Smooth muscle cell (in vitro differentiated cells): ENCODE measurements around the gene SPECC1L. TPM values are rescaled to one million over a fixed set of nuclear protein-coding genes. Genes with fewer than 3 reads are reported as not detected.

Source experiments
- DNase-seq: peaks from one replicate; lab custom pipeline; 2025; ENCODE audit not compliant: unreplicated experiment; lab: John Stamatoyannopoulos, UW
- H2AFZ ChIP-seq: fragments of 200-600 bp; sonication (generic); 2 replicates; pipeline ENCODE4 v1.6.0; 2016; ENCODE audit warnings: antibody characterized with exemption, low read depth, mild to moderate bottlenecking
- H3F3A ChIP-seq: fragments of 200-600 bp; sonication (generic); 2 replicates; pipeline ENCODE4 v1.6.0; 2017; ENCODE audit warnings: antibody characterized with exemption, low read depth
- H3K27ac ChIP-seq: fragments of 200-600 bp; sonication (generic); 2 replicates; pipeline ENCODE4 v1.5.1; 2016; ENCODE audit warnings: low read depth, mild to moderate bottlenecking
- H3K27me3 ChIP-seq: fragments of 200-600 bp; sonication (generic); 2 replicates; pipeline ENCODE4 v1.6.1; 2016; ENCODE audit warnings: low read depth, mild to moderate bottlenecking
- H3K36me3 ChIP-seq: fragments of 200-600 bp; sonication (generic); 2 replicates; pipeline ENCODE4 v1.5.1; 2016; ENCODE audit warnings: low read depth
- H3K4me1 ChIP-seq: fragments of 200-600 bp; sonication (generic); 2 replicates; pipeline ENCODE4 v1.5.1; 2016; ENCODE audit warnings: low read depth
- H3K4me2 ChIP-seq: fragments of 200-600 bp; sonication (generic); 2 replicates; pipeline ENCODE4 v1.6.0; 2016; ENCODE audit warnings: mild to moderate bottlenecking
- H3K4me3 ChIP-seq: fragments of 200-600 bp; sonication (generic); 2 replicates; pipeline ENCODE4 v1.5.1; 2016; ENCODE audit warnings: mild to moderate bottlenecking
- H3K79me2 ChIP-seq: fragments of 200-600 bp; sonication (generic); 2 replicates; pipeline ENCODE4 v1.6.0; 2016; ENCODE audit warnings: low read depth, mild to moderate bottlenecking
- H3K9ac ChIP-seq: fragments of 200-600 bp; sonication (generic); 2 replicates; pipeline ENCODE4 v1.6.0; 2016; ENCODE audit warnings: low read depth
- H3K9me3 ChIP-seq: fragments of 200-600 bp; sonication (generic); replicated peaks from 2 replicates; pipeline ENCODE4 v1.5.1; 2016; ENCODE audit warnings: low read depth
- H4K20me1 ChIP-seq: fragments of 200-600 bp; sonication (generic); 2 replicates; pipeline ENCODE4 v1.6.0; 2016; ENCODE audit warnings: low read depth
- CTCF ChIP-seq: fragments of 200-600 bp; sonication (generic); IDR thresholded peaks from 2 replicates; pipeline ENCODE4 v1.5.1; 2017; ENCODE audit warnings: borderline replicate concordance, mild to moderate bottlenecking, antibody characterized with exemption; ENCODE audit not compliant: insufficient read depth, poor library complexity, severe bottlenecking
- WGBS: methylation state at CpG from one replicate; pipeline ENCODE4 v1.1.7; 2016; ENCODE audit warnings: low lambda C conversion rate; 5-methylcytosine and 5-hydroxymethylcytosine counted together
- polyA plus RNA-seq: library from polyadenylated mRNA; unstranded; fragments of >200 nt; fragmentation: Nextera tagmentation; extraction: Ambion mirVana; gene quantifications from 2 replicates; pipeline ENCODE4 v1.2.1, GENCODE V29; 2016
- total RNA-seq: library from RNA; depleted of rRNA; stranded (reverse); fragments of >200 nt; gene quantifications from 2 replicates; pipeline ENCODE4 v1.2.3, GENCODE V29; 2014

SPECC1L gene
- total RNA-seq (19.1 and 19.5 TPM in 2 replicates), polyA plus RNA-seq (10.0 and 16.1 TPM in 2 replicates)

- H3K9ac ChIP-seq: peak within 1 kb of the TSS; percentile 91
- peak within 1 kb of the TSS; percentile 89 for H2AFZ ChIP-seq
Measured at GRCh38 chr22:24270556-24271385, at the start of gene SPECC1L. TSS of gene SPECC1L (plus strand) at chr22:24270831. CDS start at chr22:24302232, 31,401 bp downstream.

DNA sequence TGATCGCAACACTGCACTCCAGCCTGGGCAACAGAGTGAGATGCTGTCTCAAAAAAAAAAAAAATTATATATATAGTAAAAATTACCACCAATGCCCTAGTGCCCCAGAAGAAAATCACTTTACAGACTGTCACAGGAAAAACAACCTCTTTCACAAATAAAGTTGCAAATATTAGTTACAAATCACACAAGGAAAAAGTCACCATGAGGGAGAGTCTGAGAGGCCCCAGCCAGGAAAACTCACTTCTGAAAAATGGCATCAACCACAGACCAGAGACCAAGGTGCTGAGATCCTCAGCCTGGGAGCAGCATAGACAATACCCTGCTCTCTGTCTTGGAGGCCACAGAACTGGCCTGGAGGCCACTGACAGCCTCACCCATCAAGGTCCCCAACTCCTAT lies 46.2 kb upstream of the SPECC1L start:
- no peaks in the 10 kb centered on the region for H3K4me1 ChIP-seq
- no peaks in the 10 kb centered on the region for H3K9me3 ChIP-seq
- no peaks in the 10 kb centered on the region for H3K79me2 ChIP-seq
- no peaks in the 10 kb centered on the region for H3K36me3 ChIP-seq
- no peak overlapping the region for H3K4me2 ChIP-seq
- H3K27me3 ChIP-seq: no peaks in the 10 kb centered on the region
- TF ChIP-seq CTCF: no peak
- H3K27ac ChIP-seq: no peak overlapping the region
- no peak overlapping the region for H2AFZ ChIP-seq
- 100% methylated on average over 1 of the region's 1 CpG for WGBS
- no peak for DNase-seq
- no peaks in the 10 kb centered on the region for H4K20me1 ChIP-seq
- no peaks in the 10 kb centered on the region for H3F3A ChIP-seq
- H3K9ac ChIP-seq: no peak overlapping the region
- no peak overlapping the region for H3K4me3 ChIP-seq

More at GRCh38 chr22:24270556-24271385, at the start of gene SPECC1L:
- peak; percentile 91 for DNase-seq
- no peaks in the 10 kb centered on the region for H3F3A ChIP-seq
- H3K4me1 ChIP-seq: peaks cover 26% of the 10 kb centered on the region
- H4K20me1 ChIP-seq: peaks cover 35% of the 10 kb centered on the region
- peak within 1 kb of the TSS; percentile 76 for H3K27ac ChIP-seq
- no peaks in the 10 kb centered on the region for H3K9me3 ChIP-seq
- TF ChIP-seq CTCF: no peak
- H3K27me3 ChIP-seq: no peaks in the 10 kb centered on the region
- peak within 1 kb of the TSS; percentile 88 for H3K4me3 ChIP-seq
- WGBS: under 1% methylated on average over 56 of the region's 89 CpGs
- peaks cover 46% of the 10 kb centered on the region for H3K79me2 ChIP-seq
- no peaks in the 10 kb centered on the region for H3K36me3 ChIP-seq
- peak within 1 kb of the TSS; percentile 92 for H3K4me2 ChIP-seq

- no peak overlapping the region for H3K9ac ChIP-seq
- H3K9me3 ChIP-seq: no peaks in the 10 kb centered on the region
- H2AFZ ChIP-seq: no peak overlapping the region
- TF ChIP-seq CTCF: no peak
- no peaks in the 10 kb centered on the region for H3K79me2 ChIP-seq
- H3K4me1 ChIP-seq: no peaks in the 10 kb centered on the region
- H3K27ac ChIP-seq: no peak overlapping the region
- H3K4me2 ChIP-seq: no peak overlapping the region
- no peak for DNase-seq
- WGBS: 99% methylated on average over 14 of the region's 14 CpGs
- H3K36me3 ChIP-seq: no peaks in the 10 kb centered on the region
- H4K20me1 ChIP-seq: no peaks in the 10 kb centered on the region
- no peaks in the 10 kb centered on the region for H3K27me3 ChIP-seq
- H3K4me3 ChIP-seq: no peak overlapping the region
- no peaks in the 10 kb centered on the region for H3F3A ChIP-seq
Measured at GRCh38 chr22:24225044-24225601, 45.5 kb upstream of the SPECC1L start.
